ENCODE measurements around the gene VWA3B.
A peak's percentile ranks its signal among the peaks of the same experiment; 100 is the strongest.

VWA3B gene

GRCh38 chr2:98333922-98334321, 247.0 kb downstream of the VWA3B start:
- no peak for DNase-seq (ENCODE audit: low read depth in 2 of 2)

GRCh38 chr2:98334439-98335078, 247.6 kb downstream of the VWA3B start:
- DNase-seq (ENCODE audit: low read depth in 2 of 2), result peak; percentile 70 to 77

DNA sequence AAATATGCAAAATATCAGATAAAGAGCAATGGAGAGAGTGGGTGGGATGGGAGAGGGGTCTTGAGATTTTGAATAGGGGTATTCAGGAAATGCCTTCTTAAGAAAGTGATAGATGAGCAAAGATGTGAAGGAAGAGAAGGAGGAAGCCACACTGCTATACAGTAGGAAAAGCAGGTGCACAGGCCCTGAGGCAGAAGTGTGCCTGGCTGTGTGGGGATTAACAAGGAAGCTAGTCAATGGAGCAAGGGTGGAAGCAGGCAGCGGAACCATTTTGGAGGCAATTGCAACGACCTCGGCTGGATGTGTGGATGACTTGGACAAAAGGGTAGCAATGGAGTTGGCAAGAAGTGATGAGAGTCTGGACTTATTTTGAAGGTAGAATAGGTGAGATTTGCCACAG, 248.3 kb downstream of the VWA3B start:
- DNase-seq (ENCODE audit: low read depth in 2 of 2), result no peak

DNA sequence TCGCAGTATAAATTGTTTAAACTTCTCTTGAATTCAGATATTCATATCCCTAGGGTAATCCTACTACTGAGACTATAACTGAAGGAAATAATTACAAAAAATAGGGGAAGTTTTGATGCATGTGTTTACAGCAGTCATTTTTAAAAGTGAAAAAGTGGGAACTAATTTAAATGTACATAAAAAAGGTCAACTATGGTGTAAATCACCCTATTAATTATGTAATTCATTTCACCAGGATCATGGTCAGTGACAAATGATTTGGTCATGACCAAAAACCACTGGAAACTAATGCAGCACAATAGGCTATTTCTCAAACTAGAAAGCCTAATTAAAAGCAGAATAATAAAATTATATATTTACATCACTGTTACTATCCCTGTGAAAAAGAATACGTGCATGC, 254.3 kb downstream of the VWA3B start:
- no peak for DNase-seq (ENCODE audit: low read depth in 2 of 2)

DNA sequence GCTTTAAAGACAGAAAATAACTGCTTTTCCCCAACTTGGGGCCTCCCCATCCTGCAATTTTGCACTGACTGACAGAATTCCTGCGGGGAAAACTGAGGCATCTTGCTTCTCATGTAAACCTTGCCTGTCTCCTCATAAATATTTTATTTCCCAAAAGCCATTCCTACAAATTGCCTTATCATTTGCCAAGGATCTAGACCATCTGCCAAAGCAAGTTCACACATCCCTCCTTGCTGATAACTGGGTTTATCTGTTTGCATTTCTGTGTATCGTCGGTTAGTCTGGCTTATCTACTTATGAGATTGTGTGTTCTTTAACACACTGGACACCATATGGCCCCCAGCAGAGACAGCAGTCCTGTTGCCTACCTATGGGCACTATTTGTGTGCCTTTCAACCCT, 256.3 kb downstream of the VWA3B start:
- no peak for DNase-seq (ENCODE audit: low read depth in 2 of 2)

DNA sequence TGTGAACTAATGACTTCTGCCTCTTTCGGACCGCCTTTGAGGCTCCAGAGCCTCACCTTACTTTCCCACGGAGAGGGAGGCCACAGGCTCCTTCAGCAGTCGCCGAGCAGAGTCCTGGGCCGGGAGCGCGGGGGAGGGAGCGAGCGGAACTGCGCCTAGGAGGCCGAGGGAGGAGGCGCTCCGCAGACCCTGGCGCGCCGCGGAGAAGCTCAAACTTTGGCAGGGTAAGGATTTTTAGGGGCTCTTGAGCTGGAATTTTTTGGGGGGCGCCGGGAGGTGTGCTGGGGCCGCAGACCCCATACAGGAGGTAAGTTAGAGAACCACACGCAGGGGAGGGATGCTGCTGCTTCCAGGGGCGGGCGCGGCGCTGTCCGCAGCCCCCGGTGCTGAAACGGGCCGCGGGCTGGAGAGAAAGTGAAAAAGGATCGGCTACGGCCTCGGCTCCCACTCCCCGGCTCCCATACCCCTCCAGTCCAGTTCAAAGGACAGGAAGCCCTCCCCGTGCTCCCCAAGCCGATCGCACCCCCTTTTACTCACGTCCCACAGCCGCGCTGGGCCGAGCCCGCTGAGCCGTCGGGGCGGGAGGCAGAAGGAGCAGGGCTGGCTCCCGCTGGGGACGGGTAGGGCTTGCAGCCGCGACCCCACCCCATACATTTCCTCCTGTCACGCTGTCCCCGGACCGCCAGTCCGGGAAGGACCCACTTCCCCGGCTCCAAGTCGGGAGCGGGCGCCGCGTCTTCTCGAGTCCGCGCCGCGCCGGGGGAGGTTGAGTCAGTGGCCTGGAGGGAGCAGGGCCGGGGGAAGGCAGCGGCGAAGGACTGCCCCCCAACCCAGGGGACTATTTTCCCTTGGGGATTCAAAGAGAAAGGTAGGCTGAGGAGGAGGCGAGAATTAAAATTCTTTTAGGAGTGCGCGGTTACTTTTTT, 259.6 kb downstream of the VWA3B start, which contains the start of gene CNGA3:
TSS of gene CNGA3 (plus strand) at position 146 of the 926 bp plus-strand sequence. CDS start 23,520 bp downstream, outside the sequence.
- no peak for DNase-seq (ENCODE audit: low read depth in 2 of 2)

GRCh38 chr2:98347298-98348065, 260.5 kb downstream of the VWA3B start:
- no peak for DNase-seq (ENCODE audit: low read depth in 2 of 2)

DNA sequence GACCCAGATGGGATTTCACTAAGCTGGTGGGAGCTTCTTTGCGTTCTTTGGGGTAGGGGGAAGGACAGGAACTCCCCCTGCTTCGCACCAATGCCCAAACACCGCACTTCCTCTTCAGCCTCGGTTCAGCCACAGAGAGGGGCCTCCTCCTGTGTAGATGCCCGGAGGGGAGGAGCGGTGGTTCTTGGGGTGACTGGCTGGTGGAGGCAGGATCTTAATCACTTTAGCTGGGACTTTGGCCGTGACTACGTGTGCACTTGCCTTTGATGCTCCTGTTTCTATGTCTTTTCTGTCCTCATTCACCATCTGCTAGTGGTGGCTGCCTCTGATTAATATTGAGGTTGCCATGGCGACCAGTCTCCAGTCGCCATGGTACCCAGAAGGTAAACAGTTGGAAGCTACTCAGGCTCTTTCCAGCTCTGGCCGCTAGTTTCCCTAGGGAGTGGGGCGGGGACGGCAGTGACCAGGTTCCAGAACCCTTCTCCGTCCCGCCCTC, 261.1 kb downstream of the VWA3B start:
- no peak for DNase-seq (ENCODE audit: low read depth in 2 of 2)

DNA sequence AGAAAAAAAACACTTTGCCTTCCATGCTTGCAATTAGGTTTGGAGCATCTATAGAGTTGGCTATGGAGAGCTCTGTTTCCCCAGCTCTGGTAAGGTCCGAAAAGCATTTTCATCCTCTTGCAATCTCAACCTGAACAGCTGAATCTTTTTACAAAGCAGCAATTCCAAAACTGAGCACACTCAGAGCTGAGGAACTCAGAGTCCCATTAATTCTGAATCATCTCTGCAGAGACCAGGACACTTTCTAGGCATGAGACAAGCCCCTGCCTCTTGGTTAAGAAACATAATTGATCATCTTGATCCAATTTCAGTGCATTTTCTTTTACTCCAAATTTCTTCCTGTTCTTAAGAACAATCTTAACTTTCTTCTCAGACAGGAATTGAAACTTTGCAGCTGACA, 263.4 kb downstream of the VWA3B start:
- no peak for DNase-seq (ENCODE audit: low read depth in 2 of 2)

- no peak for DNase-seq (ENCODE audit: low read depth in 2 of 2)
Observed at GRCh38 chr2:98355881-98356280, 268.9 kb downstream of the VWA3B start.

- DNase-seq (ENCODE audit: low read depth in 2 of 2), result no peak
Observed at GRCh38 chr2:98356729-98357128, 269.8 kb downstream of the VWA3B start.

DNA sequence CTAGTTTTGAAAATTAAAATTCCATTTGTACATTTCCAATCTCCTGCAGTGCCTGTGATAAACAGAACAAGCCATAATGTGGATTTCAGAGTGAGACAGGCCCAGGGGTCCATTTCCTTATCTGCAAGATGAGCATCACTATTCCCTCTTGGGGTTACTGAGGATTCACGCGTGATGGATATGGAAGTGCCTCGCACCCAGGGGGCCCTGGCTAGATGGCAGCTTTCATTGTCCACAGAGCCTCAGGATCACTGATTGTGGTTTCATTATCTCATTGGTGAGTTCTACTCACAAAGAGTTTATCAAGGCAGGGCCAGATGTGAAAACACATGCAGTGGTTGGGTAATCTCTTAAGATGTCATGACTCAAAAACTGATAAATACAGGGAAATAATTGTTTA, 270.9 kb downstream of the VWA3B start:
- no peak for DNase-seq (ENCODE audit: low read depth in 2 of 2)

GRCh38 chr2:98359986-98360385, 273.0 kb downstream of the VWA3B start:
- DNase-seq (ENCODE audit: low read depth in 2 of 2), result no peak

All from fibroblast of skin of left biceps (primary cell).